Measurements from ENCODE around the gene TLCD4.
"Not testable (repeated sequence)": the region's sequence is repeated elsewhere in the genome, so short reads cannot be mapped to it uniquely, and the experiment has no call there.

The TLCD4 gene, protein sequence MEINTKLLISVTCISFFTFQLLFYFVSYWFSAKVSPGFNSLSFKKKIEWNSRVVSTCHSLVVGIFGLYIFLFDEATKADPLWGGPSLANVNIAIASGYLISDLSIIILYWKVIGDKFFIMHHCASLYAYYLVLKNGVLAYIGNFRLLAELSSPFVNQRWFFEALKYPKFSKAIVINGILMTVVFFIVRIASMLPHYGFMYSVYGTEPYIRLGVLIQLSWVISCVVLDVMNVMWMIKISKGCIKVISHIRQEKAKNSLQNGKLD

DNA sequence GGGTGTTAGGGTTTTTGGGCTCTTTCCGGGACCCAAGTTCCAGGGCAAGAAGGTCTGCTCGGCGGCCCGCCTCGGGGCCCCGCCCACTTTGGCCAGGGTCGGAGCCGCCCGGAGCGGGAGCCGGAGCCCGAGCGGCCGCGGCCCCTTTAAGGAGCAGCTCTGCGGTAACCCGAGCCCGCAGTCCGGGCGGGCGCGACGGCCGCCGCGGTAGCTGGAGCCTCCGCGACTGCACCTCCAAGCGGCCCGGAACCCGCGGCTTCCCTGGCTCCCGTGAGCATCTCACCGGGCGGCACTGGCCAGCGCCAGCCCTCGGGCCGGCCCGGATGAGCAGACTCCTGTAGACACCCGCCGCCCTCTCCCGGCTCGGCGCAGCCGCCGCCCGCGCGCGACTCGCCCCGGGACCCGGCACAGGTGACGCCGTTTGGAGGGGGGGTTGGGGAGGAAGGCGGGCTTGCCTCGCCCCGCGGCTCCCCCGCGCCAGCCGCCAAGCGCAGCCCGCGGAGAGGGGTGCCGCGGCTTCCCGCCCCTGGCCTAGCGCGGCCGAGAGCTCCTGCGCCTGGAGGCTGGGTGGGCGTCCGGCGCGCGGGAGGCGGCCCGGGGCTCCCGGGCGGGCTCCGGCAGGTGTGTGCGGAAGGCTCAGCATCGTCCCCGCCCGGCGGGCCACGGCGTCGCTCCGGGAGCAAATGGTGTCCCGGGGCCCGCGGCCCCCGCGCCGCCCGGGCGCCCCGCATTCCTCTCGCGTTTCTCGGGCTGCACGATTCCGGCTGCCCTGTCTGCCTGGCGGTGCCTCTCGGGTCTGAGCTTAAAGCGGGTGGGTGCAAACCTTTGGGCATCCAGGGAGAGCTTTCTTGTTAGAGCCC lies at the start of gene TLCD4:
TLCD4 (plus strand) TSS at position 149 of the 860 bp plus-strand sequence. CDS start 26,547 bp downstream, outside the sequence.
- DNase-seq (ENCODE audit: low read depth in 2 of 2): peak in 1 of 2 donors; percentile 22

DNA sequence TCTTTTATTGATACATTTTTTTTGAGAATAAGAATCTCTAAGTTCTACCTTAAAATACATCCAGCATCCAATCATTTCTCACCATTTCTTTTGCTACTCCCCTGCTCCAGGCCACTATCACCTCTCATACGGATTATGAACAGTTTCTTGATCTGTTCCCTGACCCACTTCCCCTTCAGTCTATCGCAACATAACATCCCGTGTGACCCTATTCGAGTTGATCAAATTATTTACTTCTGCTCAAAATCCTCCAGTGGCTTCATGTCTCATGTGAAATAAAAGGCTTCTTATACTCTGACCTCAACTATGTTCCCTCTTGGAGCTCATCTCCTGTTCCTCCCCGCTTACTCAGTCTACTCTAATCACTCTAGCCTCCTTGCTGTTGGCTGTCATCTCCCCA lies 49.6 kb upstream of the TLCD4 start:
- no peak for DNase-seq (ENCODE audit: low read depth in 2 of 2)

DNA sequence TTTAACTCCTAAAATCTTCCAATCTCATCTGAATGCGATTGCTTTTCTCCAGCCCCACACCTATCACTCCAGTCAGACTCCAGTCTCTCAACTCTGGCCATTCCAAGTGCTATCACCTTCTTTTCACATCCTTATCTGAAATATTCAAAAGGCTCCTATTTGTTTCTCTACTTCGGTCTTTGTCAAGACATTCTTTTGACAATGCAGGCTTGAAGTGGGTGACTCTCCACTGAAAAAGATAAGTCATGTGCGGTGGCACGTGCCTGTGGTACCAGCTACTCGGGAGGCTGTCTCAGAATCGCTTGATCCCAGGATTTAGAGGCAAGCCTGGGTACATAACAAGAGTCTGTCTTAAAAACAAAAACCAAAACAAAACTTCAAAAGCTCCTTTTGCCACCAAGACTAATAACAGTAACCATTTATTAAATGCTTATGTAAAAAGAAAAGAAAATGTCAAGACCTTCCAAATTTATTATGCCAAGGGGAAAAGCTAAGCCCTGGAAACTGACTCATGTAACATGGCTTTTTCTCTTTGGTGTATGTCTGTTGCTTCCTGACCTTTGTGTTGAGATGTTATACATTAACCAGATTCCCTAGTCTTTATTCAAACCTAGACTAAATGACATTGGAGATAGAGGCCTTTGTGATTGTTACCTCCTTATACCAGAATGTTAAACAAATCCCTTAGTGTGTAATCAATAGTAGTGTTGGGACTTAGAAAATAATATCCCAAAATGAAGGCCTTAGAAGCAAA lies 48.0 kb upstream of the TLCD4 start:
- no peak for DNase-seq (ENCODE audit: low read depth in 2 of 2)

- no peak for DNase-seq (ENCODE audit: low read depth in 2 of 2)
Measured at GRCh38 chr1:95069710-95070093, 47.5 kb upstream of the TLCD4 start.

DNA sequence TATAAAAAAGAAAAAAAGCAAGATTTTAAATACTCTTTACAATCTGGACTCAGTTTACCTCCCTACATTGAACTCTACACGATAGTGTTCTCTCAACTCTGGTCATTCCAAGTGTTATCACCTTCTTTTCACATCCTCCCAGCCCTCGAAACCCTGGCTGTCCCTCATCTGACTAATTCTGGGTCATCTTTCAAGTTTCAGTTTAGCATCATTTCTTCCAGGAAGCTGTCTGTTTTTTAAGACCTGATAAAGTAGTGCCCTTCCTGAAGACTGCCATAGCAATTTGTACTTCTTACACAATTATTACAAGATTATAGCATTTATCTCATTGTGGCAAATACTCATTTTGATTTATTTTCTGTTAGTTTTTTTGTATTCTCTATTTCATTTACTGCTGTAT lies 45.6 kb upstream of the TLCD4 start:
- DNase-seq (ENCODE audit: low read depth in 2 of 2): no peak

DNA sequence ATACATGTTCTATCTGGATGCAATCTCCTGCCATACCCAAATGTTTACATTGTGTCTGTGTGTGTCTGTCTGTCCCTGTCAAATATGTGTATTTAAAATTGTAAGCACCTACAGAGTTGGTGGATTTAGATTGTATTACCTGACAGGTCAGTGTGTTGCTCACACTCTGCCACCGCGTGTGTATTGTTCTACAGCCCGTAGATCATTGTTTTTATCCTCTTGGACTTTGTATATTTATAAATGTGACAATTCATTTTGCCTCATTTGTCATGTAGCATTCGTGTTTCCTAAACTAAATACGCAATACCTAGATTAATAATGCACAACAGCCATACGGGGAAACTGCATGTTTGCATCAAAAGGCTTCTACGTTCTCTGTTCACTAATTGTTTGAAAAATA lies 45.0 kb upstream of the TLCD4 start:
- no peak for DNase-seq (ENCODE audit: low read depth in 2 of 2)

- peak; percentile 85 to 86 for DNase-seq (ENCODE audit: low read depth in 2 of 2)
Measured at GRCh38 chr1:95072532-95073419, 44.4 kb upstream of the TLCD4 start, which contains the start of gene ALG14. Gene ALG14 (minus strand): TSS chr1:95072951. CDS start chr1:95072898, 53 bp downstream.

DNA sequence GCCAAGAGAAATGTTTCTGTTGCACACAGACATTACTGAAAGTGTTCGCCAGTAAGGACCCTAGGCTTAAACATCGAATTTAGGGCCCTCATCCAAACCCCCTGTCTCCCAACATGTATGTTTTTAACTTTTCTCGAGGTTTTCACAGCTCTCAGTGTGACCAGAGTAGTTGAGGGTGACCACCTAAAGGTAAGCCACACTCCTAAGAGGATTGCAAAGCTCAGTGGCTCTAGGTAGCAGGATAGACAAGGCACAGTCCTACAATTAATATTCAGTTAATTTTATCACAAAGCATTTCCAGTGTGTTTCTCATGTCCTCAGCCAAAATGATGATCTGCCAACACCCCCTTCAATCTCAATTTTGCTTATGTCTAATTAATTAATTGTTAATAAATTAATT lies 43.7 kb upstream of the TLCD4 start:
- no peak for DNase-seq (ENCODE audit: low read depth in 2 of 2)

GRCh38 chr1:95076034-95076433 lies 41.1 kb upstream of the TLCD4 start:
- DNase-seq (ENCODE audit: low read depth in 2 of 2): no peak

DNA sequence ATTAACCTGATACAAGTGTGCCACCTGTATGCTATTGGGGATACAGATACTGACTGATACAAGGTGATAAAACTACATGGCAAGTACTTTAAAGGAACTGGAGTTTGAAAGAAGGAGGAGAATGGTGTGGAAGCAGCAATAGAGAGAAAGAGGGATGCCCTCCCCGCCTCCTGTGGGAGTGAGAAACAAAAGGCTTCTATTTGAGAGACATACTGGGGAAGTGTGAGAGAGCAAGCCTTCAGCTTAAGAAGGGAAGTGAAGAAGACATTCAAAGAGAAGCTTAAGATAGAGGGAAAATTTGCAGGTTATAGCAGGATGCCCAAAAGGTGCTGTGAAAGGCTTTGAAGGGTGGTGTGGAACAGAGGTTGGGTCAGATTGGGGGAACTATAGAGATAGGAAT lies 36.7 kb upstream of the TLCD4 start:
- no peak for DNase-seq (ENCODE audit: low read depth in 2 of 2)

DNA sequence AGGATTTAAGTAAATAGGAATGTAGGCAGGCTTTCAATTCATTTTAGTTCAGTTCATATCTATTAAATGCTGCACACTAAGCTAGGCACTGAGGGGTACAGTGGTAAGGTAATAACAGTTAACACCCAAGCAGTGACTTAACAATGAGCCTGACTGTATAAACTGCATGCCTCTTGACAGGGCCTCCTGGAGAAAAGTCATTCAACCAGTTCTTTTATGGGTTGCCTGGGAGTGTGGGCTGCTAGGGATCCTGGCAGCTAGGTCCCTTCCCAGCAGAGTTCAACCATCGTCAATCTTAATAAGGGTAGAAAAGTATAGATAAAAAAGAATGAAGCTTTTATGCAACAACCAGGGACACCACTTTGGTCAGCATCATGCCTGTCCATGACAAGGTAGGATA lies 36.3 kb upstream of the TLCD4 start:
- DNase-seq (ENCODE audit: low read depth in 2 of 2): no peak

DNA sequence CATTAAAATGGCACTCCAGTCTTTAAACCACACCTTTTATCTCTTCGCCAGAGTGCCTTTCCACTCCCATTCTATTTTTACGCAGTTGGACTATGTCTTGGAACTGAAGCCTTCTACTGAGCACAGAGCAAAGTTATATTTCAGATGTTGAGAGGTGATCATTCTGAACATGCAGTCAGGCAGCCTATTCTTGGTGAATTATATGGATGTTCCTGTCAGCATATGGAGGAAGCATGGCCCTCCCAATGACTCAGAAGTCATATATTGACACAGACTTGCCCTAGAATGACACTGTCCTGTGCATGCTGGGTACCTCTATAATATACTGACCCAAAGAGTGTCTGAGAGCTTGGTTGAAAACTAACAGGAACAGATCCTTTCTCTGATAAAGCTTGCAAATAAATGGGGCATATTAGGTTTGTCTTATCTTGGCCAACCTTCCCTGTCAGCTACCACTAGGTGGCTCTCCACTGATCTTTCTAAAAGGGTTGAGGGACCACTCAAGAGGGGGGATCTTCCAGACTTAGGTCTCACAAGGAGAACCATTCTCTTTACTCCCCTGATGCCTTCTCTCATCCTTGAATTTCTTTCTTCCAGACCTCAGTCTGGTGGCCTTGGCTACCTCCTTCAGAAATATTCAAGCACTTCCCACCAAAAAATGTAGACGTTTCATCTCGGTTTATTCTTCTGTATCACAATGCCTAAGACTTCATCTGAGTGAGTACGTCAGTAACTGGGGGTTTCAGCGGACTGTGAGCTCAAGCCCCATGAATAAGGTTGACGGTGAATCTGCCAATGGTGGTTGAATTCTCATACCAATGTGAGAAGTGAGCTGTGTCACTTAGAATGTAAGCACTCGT lies 32.6 kb upstream of the TLCD4 start:
- no peak for DNase-seq (ENCODE audit: low read depth in 2 of 2)

GRCh38 chr1:95085376-95085775 lies 31.8 kb upstream of the TLCD4 start:
- DNase-seq (ENCODE audit: low read depth in 2 of 2): no peak

GRCh38 chr1:95086949-95087533 lies 30.1 kb upstream of the TLCD4 start:
- no peak for DNase-seq (ENCODE audit: low read depth in 2 of 2)

GRCh38 chr1:95088303-95088702 lies 28.9 kb upstream of the TLCD4 start:
- no peak for DNase-seq (ENCODE audit: low read depth in 2 of 2)

DNA sequence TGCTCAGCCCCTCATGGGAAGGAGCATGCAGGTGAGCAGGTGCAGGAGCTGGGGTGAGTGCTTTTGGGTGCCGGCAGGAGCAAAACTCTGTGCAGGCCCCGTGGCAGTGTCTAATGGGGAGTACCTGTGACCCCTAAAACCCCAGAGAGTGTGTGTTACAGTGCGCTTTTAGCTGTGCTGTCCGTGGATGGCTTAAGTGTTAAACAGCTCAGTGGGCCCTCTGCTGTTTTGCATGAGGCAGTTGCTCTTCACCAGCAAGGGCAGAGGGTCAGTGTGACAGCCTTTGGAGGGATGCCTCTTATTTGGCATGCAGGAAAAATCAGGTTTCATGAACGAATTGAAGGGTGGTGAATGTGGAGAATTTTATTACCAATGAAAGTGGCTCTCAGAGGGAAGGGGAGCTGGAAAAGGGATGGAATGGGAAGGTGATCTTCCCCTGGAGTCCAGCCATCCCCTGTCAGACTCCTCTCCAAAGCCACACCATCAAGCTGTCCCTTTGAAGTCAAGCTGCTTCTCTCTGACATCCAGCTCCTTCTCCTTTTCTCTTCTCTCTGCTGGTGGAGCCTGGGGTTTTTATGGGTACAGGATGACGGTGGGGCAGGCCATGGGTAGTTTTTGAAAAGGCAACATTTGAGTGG lies 27.4 kb upstream of the TLCD4 start:
- DNase-seq (ENCODE audit: low read depth in 2 of 2): no peak

DNA sequence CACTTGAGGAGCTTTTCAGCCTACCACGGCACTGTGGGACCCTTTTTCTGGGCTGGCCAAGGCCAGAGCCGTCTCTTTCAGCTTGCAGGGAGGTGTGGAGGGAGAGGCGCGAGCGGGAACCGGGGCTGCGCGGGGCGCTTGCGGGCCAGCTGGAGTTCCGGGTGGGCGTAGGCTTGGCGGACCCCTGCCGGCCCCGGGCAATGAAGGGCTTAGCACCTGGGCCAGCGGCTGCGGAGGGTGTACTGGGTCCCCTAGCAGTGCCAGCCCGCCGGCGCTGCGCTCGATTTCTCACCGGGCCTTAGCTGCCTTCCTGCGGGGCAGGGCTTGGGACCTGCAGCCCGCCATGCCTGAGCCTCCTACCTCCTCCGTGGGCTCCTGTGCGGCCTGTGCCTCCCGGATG lies 25.9 kb upstream of the TLCD4 start:
- not testable (repeated sequence) for DNase-seq (ENCODE audit: low read depth in 2 of 2)

DNA sequence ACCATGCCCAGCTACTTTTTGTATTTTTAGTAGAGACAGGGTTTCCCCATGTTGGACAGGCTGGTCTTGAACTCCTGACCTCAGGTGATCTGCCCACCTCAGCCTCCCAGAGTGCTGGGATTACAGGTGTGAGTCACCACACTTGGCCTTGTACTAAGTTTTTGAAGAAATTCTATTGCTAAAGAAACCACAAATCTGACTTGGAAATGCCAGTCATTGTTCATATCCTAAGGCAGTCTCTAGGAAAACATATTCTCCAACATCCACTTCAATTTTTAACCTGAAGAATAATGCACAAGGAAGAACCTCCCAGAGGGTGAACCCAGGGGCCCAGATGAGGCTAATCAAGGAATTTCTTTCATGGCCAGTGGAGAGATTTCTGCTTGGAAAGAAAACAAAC lies 24.3 kb upstream of the TLCD4 start:
- not testable (repeated sequence) for DNase-seq (ENCODE audit: low read depth in 2 of 2)

DNA sequence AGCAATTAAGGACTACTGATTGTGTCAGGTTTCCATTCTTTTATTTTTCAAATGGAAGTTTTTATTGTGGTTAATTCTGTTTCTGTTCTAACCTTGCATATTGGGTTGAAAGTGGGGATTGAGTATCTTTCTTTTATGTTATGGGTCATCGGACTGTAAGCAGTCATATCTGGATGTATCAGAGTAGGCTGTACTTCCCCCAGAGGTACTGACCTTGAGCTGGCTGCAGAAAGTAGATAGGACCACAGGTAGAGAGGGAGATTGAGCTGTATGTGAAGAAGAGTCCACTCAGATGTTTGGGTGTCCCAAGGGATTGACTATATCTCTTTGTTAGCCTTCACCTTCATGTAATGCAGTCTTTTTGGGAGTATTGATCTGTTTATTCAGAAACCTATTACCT lies 23.9 kb upstream of the TLCD4 start:
- no peak for DNase-seq (ENCODE audit: low read depth in 2 of 2)

- DNase-seq (ENCODE audit: low read depth in 2 of 2): no peak
Measured at GRCh38 chr1:95094923-95095322, 22.2 kb upstream of the TLCD4 start.

Data from activated CD4-positive, alpha-beta T cell treated with anti-CD3 and anti-CD28 coated beads for 24 hours (primary cell).